Activated CD4-positive, alpha-beta T cell treated with anti-CD3 and anti-CD28 coated beads, Interleukin-2, amount 10 ng/mL, durations not matched to agents 7 days and 5 days (primary cell): ENCODE results near the gene LRG1. TPM values are rescaled to one million over a fixed set of nuclear protein-coding genes. Genes with fewer than 3 reads are reported as not detected.
"Not testable (repeated sequence)": the region's sequence is repeated elsewhere in the genome, so short reads cannot be mapped to it uniquely, and the experiment has no call there.

Source experiments
- CTCF ChIA-PET: fragments of 350-600 bp; sonication (Branson Sonifier 250); formaldehyde crosslinking; loops from one replicate; lab custom pipeline; 2021; ENCODE audit warnings: antibody characterized with exemption; lab: Charles Lee
- POLR2A ChIA-PET: fragments of 350-600 bp; sonication (Branson Sonifier 250); formaldehyde crosslinking; loops from one replicate; lab custom pipeline; 2021; ENCODE audit warnings: antibody characterized with exemption; lab: Charles Lee
- DNase-seq: peaks from one replicate; pipeline ENCODE4 v3.0.0-alpha.2; 2020
- H3K27ac Mint-ChIP-seq: one replicate; pipeline ENCODE4 v1.8.0; 2021; ENCODE audit warnings: mild to moderate bottlenecking, moderate library complexity, mixed read lengths
- H3K27me3 Mint-ChIP-seq: one replicate; pipeline ENCODE4 v1.8.0; 2021; ENCODE audit warnings: mixed read lengths
- H3K36me3 Mint-ChIP-seq: one replicate; pipeline ENCODE4 v1.8.0; 2021; ENCODE audit warnings: low read depth, mixed read lengths
- H3K4me1 Mint-ChIP-seq: one replicate; pipeline ENCODE4 v1.8.0; 2021; ENCODE audit warnings: mixed read lengths
- H3K4me3 Mint-ChIP-seq: one replicate; pipeline ENCODE4 v1.8.0; 2021; ENCODE audit warnings: mild to moderate bottlenecking, moderate library complexity, mixed read lengths
- H3K9me3 Mint-ChIP-seq: one replicate; pipeline ENCODE4 v1.8.0; 2021; ENCODE audit warnings: mixed read lengths
- total RNA-seq, 2 experiments: library from RNA; stranded (reverse); gene quantifications; one replicate each; pipeline ENCODE4 v1.2.3, GENCODE V29; 2021

The LRG1 gene
- total RNA-seq, 2 experiments from 2014 or later, result 0.07 TPM; not detected in 1

DNA sequence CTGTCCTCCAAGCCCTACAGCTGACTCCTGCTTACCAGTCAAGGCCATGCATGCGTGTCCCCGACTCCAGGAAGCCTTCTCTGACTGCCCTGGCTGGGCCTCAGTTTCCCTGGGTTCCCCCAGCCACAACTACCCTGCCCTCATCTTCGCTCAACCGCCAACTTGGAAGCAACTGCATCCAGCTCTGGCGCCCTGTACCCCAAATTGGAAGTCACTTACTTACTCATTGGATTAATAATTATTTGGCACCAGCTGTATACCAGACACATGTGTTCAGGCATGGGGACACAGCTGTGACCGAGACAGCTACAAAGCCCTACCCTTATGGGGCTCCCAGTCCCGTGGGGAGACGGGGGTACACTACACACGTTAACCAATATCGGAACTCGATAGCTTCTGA lies 30.6 kb upstream of the LRG1 start:
- Mint-ChIP-seq H3K9me3 (no peaks in the 10 kb centered on the region), H3K36me3 (no peaks in the 10 kb centered on the region), H3K27me3 (peaks cover 7% of the 10 kb centered on the region), H3K27ac (no peak overlapping the region), H3K4me1 (no peaks in the 10 kb centered on the region), H3K4me3 (no peak overlapping the region)
- POLR2A ChIA-PET, result no interaction called here
- DNase-seq, result no peak
- CTCF ChIA-PET, result interaction anchor here (0.7 to 2.4 kb wide), 2 partner anchors 45 to 66 kb away, joined by 4 to 8 read pairs; no protein-coding TSS in a partner anchor

DNA sequence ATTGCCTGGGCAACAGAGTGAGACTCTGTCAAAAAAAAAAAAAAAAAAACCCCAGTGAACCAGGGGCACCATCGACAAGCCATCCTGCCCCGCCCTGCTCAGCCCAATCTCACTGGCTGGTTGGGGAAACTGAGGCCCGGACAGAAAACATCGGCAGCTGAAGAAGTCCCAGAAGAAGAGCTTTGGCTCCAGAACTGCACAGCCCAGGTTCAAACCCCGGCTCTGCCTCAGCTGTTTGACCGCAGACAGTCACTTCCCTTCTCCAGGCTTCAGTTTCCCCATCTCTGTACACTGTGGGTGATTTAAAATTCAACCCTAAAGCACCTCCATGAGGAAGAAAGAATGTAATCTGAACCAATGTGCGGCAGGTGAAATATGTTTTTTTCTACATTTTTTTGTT lies 29.1 kb upstream of the LRG1 start:
- H3K27me3 Mint-ChIP-seq, result peaks cover 1% of the 10 kb centered on the region
- POLR2A ChIA-PET, result interaction anchor here (0.7 kb wide), 1 partner anchor 64 kb away, joined by 11 read pairs; no protein-coding TSS in a partner anchor
- no peak for DNase-seq
- no peaks in the 10 kb centered on the region for H3K4me1 Mint-ChIP-seq
- CTCF ChIA-PET, result interaction anchor here (1.3 to 1.9 kb wide), 2 partner anchors 64 to 67 kb away, joined by 7 to 8 read pairs; no protein-coding TSS in a partner anchor
- H3K36me3 Mint-ChIP-seq, result no peaks in the 10 kb centered on the region
- H3K27ac Mint-ChIP-seq, result no peak overlapping the region
- H3K9me3 Mint-ChIP-seq, result no peaks in the 10 kb centered on the region
- H3K4me3 Mint-ChIP-seq, result no peak overlapping the region

DNA sequence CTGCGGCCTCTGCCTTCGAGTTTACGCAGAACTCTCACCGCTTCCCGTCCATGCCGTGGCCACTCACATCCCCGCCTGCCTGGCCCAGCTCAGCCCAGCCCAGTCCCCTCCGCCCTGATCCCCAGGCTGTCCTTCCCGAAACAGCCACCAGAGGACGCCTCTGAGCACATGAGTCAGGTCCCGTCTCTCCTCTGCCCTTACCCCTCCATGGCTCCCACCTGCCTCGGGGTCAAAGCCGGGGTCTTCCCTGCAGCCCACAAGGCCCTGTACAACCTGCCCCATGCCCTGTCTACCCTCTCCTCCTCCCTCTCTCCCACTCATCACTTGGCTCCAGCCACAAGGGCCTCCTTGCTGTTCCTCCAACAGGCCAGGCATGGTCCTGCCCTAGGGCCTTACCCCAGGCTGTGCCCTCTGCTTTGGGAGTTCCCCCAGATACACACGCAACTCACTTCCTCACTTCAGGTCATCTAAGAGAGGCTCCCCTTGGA lies 27.8 kb upstream of the LRG1 start:
- Mint-ChIP-seq H3K36me3 (no peaks in the 10 kb centered on the region), H3K4me3 (no peak overlapping the region), H3K9me3 (no peaks in the 10 kb centered on the region)

DNA sequence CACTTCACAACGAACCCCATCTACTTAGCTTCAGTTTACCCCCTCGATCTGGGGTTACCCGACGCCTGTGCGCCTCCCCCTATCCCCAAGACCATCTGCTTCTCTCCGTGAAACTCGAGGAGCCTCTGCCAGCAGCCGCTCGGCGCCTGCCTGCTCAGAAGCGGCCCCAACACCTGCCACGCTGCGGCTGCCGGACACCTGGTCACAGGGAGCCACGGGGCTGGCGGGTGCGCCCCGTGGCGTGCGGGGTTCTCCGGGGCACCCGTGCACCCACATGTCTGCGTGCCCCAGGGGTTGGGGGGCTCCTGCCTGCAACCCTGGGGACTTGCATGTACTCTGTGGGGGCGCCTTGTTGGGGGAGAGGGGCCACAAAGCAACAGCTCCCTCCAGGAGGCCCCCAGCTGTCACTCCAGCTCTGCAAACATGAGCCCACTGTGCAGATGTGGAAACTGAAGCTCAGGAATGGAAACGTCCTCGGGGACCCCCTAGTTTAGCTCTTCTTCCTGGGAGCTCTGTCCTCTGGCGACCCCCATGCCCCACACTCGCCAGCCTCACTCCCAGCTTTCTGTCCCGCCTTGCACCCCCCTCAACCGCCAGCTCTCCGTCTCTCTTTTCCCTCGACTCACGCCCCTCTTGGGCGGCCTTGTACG lies 26.7 kb upstream of the LRG1 start:
- Mint-ChIP-seq H3K4me1 (no peaks in the 10 kb centered on the region), H3K27me3 (no peaks in the 10 kb centered on the region), H3K4me3 (no peak overlapping the region), H3K9me3 (no peaks in the 10 kb centered on the region), H3K36me3 (no peaks in the 10 kb centered on the region), H3K27ac (no peak overlapping the region)
- POLR2A ChIA-PET, result interaction anchor here (0.6 kb wide), 1 partner anchor 10 kb away, joined by 3 read pairs; no protein-coding TSS in a partner anchor
- CTCF ChIA-PET, result interaction anchor here (0.7 to 1.7 kb wide), 8 partner anchors 9 to 224 kb away, joined by 3 to 9 read pairs (median 4); no protein-coding TSS in a partner anchor
- no peak for DNase-seq

More for the DNA sequence above, 27.8 kb upstream of the LRG1 start:
- peak; percentile 64 for DNase-seq
- POLR2A ChIA-PET, result interaction anchor here (0.6 kb wide), 1 partner anchor 8 kb away, joined by 3 read pairs; no protein-coding TSS in a partner anchor
- Mint-ChIP-seq H3K27me3 (no peaks in the 10 kb centered on the region), H3K4me1 (no peaks in the 10 kb centered on the region), H3K27ac (no peak overlapping the region)
- CTCF ChIA-PET, result interaction anchor here (0.5 to 1.7 kb wide), 10 partner anchors 8 to 223 kb away, joined by 3 to 9 read pairs (median 4); no protein-coding TSS in a partner anchor

DNA sequence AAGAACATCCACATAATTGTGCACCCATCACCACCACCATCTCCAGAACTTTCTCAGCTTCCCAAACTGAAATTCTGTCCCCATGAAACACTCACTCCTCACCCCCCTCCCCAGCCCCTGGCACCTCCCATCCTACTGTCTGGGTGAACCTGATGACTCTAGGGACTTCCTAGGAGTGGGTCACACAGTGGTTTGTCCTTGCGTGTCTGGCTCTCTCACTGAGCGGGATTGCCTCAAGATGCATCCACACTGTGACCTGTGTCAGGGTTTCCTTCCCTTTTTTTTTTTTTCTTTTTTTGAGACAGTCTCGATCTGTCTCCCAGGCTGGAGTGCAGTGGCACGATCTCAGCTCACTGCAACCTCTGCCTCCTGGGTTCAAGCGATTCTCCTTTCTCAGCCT lies 23.7 kb upstream of the LRG1 start:
- H3K36me3 Mint-ChIP-seq, H3K4me1 Mint-ChIP-seq, CTCF ChIA-PET, H3K27ac Mint-ChIP-seq, H3K27me3 Mint-ChIP-seq, POLR2A ChIA-PET, DNase-seq, H3K4me3 Mint-ChIP-seq, H3K9me3 Mint-ChIP-seq: not testable (repeated sequence)

DNA sequence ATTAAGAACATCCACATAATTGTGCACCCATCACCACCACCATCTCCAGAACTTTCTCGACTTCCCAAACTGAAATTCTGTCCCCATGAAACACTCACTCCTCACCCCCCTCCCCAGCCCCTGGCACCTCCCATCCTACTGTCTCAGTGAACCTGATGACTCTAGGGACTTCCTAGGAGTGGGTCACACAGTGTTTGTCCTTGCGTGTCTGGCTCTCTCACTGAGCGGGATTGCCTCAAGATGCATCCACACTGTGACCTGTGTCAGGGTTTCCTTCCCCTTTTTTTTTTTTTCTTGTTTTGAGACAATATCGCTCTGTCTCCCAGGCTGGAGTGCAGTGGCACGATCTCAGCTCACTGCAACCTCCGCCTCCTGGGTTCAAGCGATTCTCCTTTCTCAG lies 22.2 kb upstream of the LRG1 start:
- POLR2A ChIA-PET, H3K27ac Mint-ChIP-seq, DNase-seq, CTCF ChIA-PET, H3K36me3 Mint-ChIP-seq, H3K9me3 Mint-ChIP-seq, H3K27me3 Mint-ChIP-seq, H3K4me3 Mint-ChIP-seq, H3K4me1 Mint-ChIP-seq: not testable (repeated sequence)

DNA sequence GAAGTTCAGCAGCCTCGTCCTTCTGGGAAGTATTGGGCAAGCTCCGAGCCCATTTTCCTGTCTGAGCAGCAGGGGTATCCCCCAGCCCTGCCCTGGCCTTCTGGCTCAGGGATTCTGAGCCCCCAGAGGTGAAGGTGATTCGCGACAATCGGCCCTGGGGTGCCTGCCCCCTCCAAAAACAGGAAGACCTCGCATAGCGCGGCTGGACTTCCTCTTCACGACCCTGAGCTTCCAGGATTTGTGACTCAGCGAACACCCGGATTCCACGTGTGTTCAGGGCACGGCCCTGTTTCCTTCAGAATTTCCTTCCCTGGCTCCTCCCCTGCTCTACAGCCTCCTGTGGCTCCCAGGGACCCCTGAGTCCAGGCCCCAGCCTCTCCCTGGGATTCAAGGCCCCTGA lies 19.7 kb upstream of the LRG1 start, which contains the start of gene SEMA6B:
SEMA6B (minus strand) TSS at position 116 of the 400 bp plus-strand sequence. CDS start 1,227 bp downstream, outside the sequence.
- no peaks in the 10 kb centered on the region for H3K27me3 Mint-ChIP-seq
- no peaks in the 10 kb centered on the region for H3K36me3 Mint-ChIP-seq
- no peak for DNase-seq
- H3K4me3 Mint-ChIP-seq, result no peak within 1 kb of the TSS
- POLR2A ChIA-PET, result no interaction called here
- no peak within 1 kb of the TSS for H3K27ac Mint-ChIP-seq
- no peaks in the 10 kb centered on the region for H3K4me1 Mint-ChIP-seq
- no peaks in the 10 kb centered on the region for H3K9me3 Mint-ChIP-seq
- CTCF ChIA-PET, result no interaction called here

DNA sequence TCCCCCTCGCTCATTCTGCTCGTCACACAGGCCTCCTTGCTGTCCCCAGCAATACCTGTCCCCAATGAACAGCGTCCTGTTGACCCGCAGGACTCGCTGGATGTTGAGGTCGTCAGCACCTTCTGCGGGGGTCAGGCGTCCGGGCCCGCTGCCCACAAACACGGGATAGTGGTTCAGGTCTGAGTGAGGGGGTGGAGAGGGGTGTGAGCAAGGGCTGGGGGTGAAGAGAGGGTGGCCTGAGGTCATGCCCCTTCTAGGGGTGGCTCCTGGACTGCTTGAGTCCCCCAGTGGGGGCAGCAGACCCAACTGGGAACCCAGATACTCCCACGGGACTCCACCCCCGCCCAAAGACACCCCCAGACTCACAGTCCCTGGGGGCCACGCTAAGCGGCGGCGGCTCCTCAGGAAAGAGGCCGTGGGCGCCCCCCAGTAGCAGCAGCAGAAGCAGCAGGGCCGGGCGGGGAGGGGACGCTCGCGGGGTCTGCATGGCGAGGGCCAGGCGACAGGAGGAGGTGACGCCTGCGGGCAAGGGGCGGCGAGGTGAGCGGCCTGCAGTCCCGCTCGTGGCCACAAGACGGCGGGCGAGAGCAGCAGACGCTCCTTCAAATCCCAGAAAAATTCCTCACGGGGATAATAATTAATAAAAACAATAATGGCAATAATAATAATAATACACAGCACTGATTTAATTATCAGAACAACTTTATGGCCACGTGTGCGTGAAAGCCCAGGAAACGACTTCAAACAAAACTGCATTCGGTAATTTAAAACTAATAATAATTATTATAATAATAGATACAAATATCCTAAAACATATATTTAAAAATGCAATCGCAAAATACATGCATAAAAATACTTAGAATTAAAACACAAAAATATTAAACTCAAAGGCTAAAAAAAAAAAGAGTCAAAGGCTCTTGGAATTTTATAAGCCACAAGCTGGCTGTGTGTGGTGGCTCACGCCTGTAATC lies 18.4 kb upstream of the LRG1 start:
- peak; percentile 22 for DNase-seq
- H3K27ac Mint-ChIP-seq, result no peak overlapping the region
- no peaks in the 10 kb centered on the region for H3K36me3 Mint-ChIP-seq
- no peak overlapping the region for H3K4me3 Mint-ChIP-seq
- H3K27me3 Mint-ChIP-seq, result no peaks in the 10 kb centered on the region
- CTCF ChIA-PET, result interaction anchor here (0.6 to 2.5 kb wide), 4 partner anchors 9 to 557 kb away, joined by 3 to 6 read pairs (median 4); partner anchors contain the start of gene FEM1A
- POLR2A ChIA-PET, result no interaction called here
- no peaks in the 10 kb centered on the region for H3K9me3 Mint-ChIP-seq
- H3K4me1 Mint-ChIP-seq, result no peaks in the 10 kb centered on the region

DNA sequence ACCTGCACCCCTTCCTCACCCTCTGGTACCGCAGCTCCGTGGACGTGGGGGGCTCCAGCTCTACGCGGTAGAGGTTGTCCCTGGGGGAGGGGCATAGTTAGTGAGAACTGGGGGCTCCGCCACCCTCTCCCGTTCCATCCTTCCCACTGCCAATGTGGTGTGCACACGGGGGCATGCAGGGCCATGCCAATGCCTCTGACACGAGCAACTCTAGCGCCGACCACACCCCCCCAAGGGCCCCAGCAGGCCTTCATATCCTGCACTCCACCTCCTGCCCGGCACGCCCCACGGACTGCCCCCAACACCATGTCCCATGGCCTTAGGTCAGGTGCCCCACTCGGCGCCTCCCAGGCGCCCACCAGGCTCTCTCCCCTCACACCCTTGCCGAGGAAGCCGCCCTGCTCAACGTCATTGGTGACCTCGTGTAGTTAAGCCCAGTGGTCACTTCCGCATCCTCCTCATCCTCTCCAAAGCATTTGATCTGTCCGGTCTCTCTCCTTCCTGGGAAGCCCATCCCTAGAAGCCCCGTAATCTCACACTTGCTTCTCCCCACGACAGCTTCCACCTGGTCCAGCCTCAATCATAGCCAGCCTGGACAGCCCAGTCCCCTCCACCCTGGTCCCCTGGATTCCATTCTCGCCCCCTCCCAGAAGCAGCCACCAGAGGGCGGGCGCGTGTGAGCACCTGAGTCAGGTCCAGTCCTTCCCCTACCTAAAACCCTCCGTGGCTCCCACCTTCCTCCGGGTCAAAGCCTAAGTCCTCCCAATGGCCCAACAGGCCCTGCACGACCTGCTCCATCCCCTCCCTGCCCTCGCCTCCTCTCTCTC lies 17.5 kb upstream of the LRG1 start:
- Mint-ChIP-seq H3K36me3 (no peaks in the 10 kb centered on the region), H3K4me1 (no peaks in the 10 kb centered on the region), H3K9me3 (no peaks in the 10 kb centered on the region), H3K27me3 (no peaks in the 10 kb centered on the region), H3K27ac (no peak overlapping the region), H3K4me3 (no peak overlapping the region)
- peak; percentile 22 for DNase-seq
- ChIA-PET POLR2A (no interaction called here), CTCF (interaction anchor here (2.5 kb wide), 1 partner anchor 10 kb away, joined by 6 read pairs; no protein-coding TSS in a partner anchor)

DNA sequence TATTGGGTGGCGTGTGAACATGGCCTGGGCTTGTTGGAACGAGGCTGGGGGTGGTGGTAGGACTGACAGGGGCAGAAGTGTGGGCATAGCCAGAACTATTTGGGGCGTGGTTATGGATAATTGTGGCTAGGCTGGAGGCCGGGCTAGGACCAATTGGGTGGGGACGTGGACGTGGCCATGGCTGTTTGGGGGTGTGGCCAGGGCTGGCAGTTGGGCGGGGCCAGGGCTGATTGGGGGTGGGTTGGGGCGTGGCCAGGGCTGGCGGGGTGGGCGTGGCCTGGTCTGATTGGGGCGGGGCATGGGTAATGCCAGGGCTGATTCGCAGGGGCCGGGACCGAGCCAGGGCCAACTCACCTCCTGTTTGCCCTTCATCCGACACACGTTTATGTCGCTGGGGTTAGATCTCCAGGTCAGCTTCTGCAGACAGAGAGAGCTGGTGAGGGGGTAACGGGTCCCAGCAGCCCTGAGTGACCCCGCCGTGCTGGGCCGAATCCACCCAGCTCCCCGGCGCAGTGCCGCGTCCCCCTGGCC lies 16.8 kb upstream of the LRG1 start:
- no peak overlapping the region for H3K4me3 Mint-ChIP-seq
- no peak overlapping the region for H3K27ac Mint-ChIP-seq
- H3K36me3 Mint-ChIP-seq, result no peaks in the 10 kb centered on the region
- peak; percentile 14 for DNase-seq
- ChIA-PET CTCF (interaction anchor here (1.4 to 2.5 kb wide), 2 partner anchors 11 to 21 kb away, joined by 3 to 6 read pairs; no protein-coding TSS in a partner anchor), POLR2A (no interaction called here)
- no peaks in the 10 kb centered on the region for H3K4me1 Mint-ChIP-seq
- no peaks in the 10 kb centered on the region for H3K9me3 Mint-ChIP-seq
- H3K27me3 Mint-ChIP-seq, result no peaks in the 10 kb centered on the region

DNA sequence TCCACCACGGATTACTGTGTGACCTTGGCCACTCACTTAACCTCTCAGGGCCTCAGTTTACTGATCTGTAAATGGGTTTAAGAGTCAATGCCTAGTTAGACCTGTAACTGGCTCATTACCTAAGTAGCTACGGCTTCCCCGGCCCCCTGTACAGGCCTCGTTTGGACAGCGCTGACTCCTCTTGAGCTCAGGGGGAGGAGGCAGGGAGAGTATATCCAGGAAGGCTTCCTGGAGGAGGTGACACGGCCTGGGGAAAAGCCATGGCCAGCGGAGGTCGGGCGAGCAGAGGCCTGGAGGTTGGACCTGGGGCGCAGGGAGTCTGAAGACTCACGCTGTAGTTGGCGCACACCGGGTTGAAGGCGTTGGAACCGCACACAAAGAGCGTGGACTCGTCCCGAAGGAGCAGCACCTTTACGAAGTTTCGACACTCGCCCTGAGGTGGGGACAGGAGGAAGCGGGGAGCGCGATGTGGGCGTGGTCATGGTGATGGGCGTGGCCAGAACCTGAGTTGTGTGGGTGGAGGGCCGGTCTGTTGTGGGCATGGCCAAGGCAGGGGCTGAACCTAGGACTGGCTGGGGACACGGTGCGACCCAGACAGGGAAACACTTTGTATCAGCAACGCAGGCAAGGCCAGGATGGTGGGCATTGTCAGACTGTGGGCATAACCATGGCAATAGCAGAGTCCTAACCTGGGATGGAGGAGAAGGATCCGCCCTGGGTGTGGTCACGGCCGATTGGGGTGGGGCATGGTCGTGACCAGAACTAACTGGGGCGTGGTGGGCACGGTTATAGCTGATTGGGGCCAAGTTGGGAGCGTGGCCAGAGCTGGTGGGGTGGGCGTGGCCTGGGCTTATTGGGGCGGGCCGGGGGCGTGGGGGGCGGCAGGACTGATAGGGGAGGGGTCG lies 16.1 kb upstream of the LRG1 start:
- Mint-ChIP-seq H3K27me3 (no peaks in the 10 kb centered on the region), H3K27ac (no peak overlapping the region), H3K4me3 (no peak overlapping the region), H3K36me3 (no peaks in the 10 kb centered on the region), H3K9me3 (no peaks in the 10 kb centered on the region), H3K4me1 (no peaks in the 10 kb centered on the region)
- CTCF ChIA-PET, result interaction anchor here (1.0 to 2.5 kb wide), 3 partner anchors 12 to 20 kb away, joined by 3 to 6 read pairs (median 3); partner anchors contain the start of gene LRG1
- no peak for DNase-seq
- POLR2A ChIA-PET, result no interaction called here
